CD4-positive, alpha-beta T cell treated with Interleukin-2 at 100 ng/mL for 4 hours (primary cell): ENCODE measurements around the gene ATXN10.
"Not testable (repeated sequence)": the region's sequence is repeated elsewhere in the genome, so short reads cannot be mapped to it uniquely, and the experiment has no call there.

Experiments used
- DNase-seq: peaks from one replicate; pipeline ENCODE4 v3.0.0-alpha.2; 2020; ENCODE audit warnings: low spot score

ATXN10 gene

DNA sequence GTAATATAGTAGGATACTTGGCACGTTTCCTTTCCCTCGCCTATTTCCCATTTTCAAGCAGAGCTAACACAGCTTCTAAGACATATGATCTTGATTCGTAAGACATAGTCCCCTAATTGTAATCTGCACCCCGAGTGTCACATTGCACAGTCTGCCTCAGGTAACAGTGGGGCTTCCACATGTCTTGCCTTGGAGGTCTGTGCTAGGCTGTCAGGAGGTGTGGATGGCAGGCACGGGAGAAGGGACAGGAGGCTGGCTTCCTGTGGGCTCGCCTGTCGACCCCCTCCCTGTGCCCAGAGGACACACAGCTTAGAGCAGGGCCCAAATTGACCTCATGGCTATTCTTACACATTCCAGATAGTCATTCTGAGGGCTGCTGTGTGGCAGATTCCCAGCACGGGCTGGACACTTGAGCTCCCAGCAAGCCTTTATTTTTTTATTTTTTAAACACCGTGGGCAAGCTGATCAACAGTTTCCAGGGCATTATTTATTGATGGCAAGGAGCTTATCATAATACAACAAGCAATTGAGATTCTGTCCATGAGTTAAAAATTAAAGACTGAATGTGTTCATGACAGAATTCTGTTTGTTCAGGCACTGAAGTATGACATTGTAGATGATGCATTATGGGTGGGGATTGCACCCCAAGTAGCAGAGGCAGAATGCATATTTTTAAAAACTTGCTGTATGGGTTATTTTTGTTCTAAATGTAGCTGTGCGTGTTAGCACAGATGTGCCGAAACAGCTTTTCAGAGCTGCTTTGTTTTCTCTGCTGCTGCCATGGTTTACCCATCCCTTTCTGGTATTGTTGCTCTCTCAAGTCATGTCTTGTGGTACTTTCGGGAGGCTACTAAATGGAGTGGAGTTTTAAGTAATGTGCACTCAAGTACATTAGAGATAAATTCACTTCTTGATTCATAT is 113.0 kb downstream of the ATXN10 start:
- no peak for DNase-seq

DNA sequence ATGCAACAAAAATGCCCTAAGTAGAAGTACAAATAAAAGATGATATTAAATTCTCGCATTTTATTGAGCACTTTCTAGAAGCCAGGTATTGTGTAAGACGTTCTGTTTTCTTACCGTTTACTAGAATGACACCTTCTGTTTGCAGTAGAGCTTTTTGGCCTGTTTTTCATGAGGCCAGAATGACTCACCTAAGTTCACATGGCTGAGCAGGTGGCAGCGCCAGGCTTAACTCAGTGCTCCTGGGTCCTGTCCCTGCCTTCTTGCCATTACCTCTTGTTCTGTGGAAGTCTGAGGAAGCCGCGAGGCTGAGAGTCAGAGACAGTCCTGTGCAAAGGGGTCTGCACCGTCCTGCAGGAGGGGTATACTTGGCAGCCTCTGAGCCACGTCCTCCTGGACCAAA is 113.8 kb downstream of the ATXN10 start:
- DNase-seq = no peak

DNA sequence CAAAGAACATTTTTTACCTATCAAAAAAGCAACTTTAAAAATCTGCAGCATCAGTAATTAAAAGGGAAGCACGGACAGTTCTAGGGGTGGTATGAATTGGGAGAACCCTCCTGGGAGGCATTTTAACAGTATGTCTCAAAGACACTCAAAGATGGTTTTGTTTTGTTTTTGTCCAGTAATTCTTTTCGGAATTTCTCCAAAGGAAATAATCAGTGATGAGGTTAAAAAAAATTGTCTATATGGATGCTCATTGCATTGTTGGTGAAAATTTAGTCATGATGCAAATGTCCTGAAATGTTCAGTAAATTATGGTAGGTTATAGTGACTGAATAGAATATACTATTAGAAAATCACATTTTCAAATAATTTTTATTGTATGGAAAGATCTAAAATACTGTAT is 115.1 kb downstream of the ATXN10 start:
- no peak for DNase-seq

DNA sequence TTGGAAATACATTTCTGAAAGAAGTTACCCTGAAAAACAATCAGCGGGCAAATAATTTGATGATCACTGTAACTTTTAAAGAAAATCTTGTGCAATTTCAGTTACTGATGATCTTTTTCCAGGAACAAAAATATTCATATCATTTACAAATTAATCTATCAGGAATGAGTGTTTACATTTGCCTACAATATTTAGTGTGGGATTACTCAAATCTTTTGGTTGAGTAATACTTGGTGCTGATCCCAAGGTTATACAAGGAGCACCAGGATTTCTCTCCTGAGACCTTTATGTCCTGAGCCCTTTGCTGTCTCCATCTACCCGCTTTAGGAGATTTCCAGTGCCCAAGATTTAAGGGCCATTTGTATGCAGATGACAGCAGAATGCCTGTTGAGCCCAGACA is 116.1 kb downstream of the ATXN10 start:
- DNase-seq = no peak

DNA sequence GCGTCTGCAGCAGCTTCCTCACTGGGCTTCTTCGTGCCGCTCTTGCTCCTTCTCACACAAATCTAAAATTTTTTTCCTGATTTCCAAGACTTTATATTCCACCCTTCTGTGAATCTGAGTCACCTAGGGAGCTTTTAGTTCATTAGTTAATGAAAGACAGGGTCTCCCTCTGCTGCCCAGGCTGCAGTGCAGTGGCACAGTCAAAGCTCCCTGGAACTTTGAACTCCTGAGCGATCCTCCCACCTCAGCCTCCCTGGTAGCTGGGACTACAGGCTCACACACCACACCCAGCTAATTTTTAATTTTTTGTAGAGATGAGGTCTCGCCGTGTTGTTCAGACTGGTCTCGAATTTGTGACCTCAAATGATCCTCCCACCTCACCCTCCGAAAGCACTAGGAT is 116.9 kb downstream of the ATXN10 start:
- no peak for DNase-seq

DNA sequence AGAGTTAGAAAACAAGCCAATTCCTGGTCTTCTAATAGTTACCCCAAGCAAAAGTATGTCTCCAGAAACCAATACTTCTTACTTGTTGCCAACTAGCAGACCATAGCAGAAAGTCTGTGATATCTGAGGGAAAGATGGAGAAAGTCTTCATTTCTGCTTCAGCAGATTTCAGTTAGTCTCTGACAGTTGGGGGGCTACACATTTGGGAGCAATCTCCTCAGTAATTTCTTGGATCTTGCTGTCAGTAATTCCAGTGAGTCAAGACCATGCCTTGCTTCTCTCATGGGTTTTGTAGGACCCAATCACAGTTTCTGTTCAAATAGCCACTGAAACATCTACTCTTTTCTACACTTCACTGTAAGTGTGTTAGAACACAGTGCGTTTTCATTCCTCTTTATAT is 118.8 kb downstream of the ATXN10 start:
- DNase-seq = no peak

DNA sequence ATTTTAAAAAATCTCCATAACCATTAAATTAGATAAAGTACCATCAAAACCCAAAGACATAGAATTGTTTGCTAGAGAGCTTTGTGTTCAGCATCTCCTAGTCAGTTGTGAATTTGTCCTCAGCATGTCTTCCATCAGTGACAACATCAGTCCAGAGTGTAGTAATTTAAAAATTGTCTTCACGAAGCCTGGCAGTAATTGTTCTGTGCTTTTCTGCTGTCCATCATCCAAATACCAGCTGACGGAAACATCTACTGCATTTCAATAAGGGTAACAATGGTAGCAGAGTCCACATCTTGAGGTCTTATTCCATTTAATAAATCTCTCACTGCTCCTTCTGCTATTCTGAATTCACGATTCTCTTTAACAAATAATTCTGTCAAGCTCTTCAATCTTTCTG is 121.5 kb downstream of the ATXN10 start:
- DNase-seq = no peak

DNA sequence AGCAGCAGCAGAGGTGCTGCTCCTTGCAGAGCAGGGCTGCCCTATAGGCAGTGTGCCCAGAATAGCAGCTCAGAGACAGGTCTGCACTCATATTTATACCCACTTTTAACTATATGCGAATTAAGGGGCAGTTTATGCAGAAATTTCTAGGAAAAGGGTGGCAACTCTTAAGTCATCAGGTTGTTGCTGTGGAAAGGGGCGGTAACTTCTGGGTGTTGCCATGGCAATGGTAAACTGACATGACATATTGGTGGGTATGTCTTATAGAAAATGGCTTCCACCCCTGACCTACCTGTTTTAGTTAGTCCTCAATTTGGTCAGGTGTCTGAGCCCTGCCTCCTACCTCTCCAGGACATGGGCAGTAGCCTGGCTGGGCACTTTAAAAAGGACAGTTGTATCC is 122.3 kb downstream of the ATXN10 start:
- DNase-seq = no peak

DNA sequence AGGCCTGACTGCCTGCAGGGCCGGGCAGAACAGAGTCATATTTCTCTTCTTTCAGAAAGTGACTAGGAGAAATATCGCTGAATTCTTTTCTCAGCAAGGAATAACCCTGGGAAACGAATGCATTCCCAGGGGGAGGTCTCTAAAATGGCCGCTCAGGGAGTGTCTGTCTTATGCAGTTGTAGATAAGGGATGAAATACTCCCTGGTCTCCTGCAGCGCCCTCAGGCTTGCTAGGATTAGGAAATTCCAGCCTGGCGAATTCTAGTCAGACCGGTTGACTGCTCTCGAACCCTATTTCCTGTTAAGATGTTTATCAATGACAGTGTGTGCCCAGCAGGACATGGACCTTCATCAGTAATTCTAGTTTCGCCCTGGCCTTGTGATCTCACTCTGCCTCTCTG is 124.4 kb downstream of the ATXN10 start:
- DNase-seq = not testable (repeated sequence)

DNA sequence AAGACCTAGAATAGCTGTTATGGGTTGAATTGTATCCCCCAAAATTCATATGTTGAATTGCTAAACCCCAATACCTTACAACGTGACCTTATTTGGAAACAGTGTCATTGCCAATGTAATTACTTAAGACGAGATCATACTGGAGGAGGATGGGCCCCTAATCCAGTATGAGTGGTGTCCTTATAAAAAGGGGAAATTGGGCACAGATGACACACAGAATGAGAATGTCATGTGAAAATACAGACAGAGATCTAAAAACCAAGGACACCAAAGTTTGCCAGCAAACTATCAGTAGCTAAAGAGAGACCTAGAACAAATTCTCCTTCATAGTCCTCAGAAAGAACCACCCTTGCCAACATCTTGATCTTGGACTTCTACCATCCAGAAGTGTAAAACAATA is 127.7 kb downstream of the ATXN10 start:
- DNase-seq = no peak

DNA sequence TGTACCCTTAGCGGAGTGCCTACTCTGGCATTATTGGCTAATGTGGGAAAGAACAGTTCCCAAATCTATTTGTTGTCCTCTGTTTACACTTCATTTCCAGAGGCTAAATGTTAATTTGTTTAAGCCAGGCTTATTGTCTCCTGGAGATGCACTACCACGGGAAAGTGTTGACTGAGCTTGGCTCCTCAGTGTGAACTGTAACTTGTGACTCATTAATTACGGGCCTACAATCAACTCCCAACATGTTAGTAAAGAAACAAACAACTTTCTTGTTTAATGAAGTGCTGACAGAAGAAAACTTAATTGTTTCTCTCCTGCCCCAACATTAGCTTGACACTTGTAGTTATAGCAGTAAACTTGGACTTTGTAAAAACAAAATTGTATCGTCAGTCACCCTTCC is 130.4 kb downstream of the ATXN10 start:
- DNase-seq = no peak

DNA sequence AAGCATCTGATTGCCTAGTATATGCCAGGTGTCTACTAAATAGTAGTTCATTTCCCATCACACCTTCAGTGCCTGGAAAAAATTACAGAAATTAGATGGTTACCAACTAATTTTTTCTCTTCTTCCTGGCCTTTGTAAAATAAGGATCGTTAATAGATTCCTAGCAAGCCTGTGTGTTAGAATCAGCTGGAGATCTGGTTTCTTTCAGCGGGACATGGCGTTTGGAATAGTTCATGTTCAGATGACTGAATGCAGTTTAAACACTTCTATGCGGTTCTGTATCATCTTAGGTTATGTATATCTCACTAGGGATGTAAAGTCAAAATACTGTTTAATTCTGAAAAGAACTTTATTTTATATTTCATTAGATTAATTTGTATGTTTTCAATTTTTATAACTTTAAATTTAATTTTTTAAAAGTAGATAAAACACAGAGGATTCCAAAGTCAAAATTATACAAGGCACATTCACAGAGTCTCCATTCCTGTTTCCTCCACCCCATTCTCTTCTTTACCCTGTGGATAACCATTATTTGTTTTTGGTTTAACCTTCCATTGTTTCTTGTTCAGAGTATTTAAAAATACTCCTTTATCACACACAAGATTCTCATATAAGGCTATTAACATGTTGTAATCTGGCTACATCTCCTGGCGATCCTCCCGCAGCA is 132.8 kb downstream of the ATXN10 start:
- DNase-seq = no peak

DNA sequence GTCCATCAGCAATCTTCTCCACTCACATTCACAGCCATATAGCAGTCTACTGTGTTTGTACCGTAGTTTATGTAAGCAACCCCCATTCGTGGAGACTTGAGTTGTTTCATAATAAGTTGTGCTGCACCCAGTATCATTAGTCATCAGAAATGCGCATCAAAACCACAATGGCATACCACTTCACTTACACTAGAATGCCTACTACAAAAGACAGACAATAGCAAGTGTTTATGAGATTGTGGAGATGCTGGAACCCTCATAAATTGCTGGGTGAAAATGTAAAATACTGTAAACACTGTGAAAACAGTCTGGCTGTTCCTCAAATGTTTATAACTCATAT is 133.3 kb downstream of the ATXN10 start:
- no peak for DNase-seq

DNA sequence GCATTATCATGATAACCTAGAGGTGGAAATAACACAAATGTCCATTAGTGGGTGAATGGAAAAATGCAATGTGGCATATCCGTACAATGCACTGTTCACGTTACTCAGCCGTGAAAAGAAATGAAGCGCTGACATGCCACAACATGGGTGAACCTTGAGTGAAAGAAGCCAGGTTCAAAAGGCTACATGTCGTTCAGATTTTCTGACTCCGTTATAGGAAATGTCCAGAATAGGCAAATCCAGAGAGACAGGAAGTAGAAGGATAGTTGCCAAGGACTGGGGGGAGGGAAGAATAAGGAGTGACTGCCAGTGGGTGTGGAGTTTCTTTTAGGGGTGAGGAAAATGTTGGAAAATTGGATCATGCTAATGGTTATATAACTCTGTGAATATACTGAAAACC is 133.8 kb downstream of the ATXN10 start:
- no peak for DNase-seq

DNA sequence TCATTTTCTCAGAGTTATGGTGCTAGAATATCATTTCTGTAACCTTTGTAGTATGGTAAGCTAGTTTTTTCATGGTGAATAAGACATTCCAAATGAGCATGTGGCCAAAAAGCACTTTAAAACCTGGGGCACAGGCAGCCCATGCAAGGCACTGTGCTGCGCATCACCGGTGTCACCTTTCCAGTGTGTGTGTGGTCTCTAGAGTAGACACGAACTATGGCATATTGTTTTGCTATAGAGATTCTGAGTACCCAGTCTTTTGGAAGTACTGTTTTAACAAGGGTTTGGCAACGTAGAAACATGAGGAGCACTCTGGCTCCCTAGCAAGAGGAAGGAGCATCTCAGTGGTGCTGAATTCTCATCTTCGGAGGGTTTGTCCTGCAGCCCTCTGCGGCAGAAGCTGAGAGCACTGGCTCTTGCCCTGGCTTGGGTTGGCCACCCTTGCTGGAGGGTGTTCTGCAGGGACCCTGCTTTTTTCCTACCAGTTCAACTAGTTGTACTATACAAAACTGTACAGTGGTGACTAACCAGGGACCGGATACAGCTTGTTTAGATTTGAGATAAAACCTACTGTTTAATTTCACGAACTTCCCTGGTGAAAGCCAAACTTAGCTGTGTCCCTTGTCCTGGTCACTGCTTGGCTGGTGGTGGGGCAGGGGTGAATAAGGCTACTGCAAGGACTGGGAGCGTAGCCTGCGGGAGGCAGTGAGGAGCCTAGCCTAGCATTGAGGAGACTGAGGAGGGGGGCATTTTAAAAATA is 135.7 kb downstream of the ATXN10 start:
- no peak for DNase-seq

DNA sequence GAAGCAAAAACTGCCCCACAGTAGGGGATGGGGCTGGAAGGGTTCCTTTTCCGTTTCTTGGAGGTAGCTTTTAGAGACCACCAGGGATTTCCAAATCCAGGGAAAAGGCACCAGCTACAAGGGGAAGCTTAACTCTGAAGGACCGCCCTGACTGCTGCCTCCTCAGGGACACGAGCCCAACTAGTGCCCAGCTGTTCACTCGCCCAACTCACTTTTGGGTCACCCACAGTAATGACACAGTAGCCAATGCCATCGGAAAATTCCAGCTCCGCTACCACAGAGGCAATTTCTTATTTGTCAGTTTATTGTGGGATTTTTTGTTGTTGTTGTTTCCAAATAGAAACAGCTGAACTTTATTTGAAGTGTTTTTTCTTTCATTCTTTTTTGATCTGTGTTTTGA is 141.3 kb downstream of the ATXN10 start:
- no peak for DNase-seq

DNA sequence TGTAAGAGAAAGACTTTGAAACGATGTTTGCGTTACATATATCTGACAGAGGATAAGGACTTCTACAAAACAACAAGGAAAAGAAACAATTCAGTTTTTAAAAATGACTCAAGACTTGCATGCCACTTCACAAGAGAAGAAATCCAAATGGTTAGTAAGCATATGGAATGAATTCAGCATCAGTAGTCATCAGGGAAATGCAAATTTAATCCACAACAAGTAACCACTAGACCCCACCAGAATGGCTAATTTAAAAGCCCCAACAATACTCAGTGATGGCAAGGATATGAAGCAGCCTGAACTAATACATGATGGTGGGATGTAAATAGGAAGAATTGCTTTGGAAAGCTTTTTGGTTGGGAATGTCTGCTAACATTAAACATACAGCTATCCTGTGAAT is 142.6 kb downstream of the ATXN10 start:
- no peak for DNase-seq

DNA sequence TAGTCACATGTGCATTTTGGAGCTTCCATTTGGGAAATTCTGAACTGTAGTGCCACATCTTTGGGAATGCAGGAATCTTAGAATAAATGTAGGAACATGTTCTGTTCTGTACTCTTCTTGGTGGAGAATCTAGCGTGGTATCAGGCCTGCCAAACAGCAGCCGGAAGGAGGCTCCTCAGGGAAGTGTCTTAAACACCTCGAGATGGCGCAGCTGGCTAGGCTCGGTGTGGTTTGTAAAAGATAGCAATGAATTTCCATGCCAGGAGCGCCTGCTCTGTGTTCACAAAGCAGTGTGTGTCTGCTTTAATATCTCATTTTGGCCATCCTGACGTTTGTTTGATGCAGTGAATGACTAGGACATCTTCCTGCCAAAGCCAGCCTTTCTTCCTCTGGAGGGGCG is 145.1 kb downstream of the ATXN10 start:
- no peak for DNase-seq

DNA sequence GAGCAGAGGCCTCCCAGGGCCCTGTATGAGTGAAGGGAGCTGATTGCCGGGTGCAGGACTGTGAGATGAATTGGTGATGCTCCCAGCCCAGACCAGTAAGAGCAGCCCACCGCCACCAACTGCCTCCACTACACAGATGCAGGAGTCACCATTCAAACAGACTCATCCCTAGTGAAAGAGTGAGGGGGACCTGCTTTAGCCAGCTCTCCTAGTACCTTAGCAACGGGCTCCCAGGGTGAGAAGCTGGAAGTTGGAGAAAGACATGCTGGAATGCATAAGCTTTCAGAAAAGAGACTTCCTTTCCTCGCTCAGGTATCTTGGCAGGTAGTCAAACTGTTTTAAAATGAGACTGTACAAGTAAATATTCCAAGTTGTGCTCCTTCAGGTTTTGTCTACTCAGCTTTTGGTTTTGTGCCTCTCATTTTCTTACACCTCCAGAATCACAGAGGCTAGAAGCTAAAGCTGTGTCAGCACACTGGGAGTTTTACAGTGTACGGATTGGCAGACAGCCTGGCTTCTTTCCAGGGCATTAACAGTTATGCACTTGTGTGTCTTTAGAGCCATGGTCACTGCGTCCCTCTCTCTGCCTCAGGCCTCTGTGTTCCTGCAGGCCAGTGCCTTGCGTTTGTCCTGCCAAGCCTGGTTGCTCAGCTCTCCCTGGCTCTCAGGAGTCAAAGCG is 146.2 kb downstream of the ATXN10 start:
- no peak for DNase-seq

DNA sequence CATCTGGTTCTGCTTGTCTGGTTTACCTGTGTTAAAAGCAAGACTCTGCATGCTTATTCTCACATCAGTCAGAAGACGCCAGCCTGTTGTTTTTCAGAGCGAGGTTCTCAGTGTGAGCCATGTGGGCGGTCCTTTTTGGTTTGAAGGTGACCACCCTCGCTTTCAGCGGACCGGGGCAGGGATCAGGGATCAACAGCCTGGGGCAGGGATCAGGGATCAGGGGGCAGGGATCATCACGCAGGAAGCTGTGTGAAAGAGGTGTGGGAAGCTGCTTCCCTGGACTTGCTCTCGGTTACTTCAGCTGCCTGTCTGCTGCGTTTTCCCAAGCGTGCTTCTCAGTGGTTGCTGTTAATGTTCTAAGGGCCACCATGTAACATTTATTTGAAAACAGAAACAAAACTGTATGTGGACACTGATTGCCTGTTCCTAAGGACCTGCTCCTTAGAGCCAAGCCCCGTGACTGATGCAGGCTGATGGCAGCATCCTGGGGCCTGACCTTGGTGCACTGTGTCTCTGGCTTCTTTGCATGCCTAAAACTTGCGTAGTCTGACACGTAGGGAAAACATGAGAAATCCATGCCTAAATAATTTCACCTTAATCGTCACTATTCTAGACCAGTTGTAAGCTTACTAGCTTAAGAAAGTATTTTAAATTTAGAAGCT is 146.9 kb downstream of the ATXN10 start:
- no peak for DNase-seq

DNA sequence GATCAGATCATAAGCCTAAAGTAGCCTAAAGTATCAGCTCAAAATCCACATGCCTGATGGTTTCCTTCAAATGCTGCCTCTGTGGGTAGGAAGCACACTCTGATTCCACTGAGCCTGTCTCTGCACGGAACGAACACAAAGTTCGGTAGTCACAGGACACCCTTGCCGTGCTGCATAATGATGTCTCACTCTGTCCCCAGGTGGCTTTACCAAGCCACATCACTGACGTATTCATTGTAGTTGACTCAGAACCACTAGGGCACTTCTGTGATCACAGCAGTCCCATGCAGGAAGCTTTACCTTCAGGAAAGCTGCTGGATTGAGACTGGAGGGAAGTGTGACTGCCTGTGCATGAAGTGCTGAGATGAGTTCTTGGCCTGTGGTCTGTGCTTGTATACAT is 147.7 kb downstream of the ATXN10 start:
- no peak for DNase-seq

DNA sequence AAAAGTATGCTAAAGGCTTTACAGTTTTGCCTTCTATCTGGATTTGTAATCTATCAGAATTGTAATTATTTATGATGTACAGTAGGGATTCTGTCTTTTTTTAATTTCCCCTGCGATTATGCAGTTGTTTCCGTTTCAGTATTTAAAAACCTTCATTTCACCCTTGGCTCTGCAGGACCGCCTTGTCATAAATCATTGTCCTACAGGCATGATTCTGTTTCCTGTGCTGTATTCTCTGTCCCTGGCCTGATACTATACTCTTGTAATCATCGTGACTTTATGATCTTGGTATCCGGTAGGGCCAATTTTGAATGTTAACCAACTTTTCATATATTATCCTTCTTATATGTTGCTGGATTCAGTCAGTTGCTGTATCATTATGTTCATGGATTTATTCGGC is 151.7 kb downstream of the ATXN10 start:
- no peak for DNase-seq
